ENCODE measurements around the gene PTEN. TPM values are rescaled to one million over a fixed set of nuclear protein-coding genes. Genes with fewer than 3 reads are reported as not detected.
A peak's percentile ranks its signal among the peaks of the same experiment; 100 is the strongest.

PTEN gene
- total RNA-seq, 6 experiments from 2014 or later: 49.3 to 72.7 (median 63.5) TPM

DNA sequence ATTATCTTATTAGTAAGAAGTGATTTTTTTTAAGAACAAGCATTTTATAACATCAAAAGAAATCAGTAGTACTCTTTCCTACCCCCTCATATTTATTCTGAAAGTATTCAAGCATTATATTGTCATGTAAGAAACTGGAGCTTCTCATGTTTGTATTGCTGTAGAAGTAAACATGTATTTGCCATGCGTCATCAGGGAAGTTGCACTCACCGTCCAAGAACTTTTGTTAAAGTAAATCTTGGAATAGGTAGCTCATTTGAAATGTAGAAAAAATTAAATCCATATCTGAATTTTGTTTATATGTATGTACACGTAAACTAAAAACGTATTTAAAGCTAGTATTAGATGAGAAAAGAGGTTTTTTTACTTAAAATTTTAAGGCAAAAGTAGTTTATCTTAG is 96.8 kb downstream of the PTEN start:
- Mint-ChIP-seq H3K36me3 (ENCODE audit: low read depth) (peaks cover 26% of the 10 kb centered on the region), H3K27ac (peak overlapping the region; percentile 75; the same call in 1 of the 2 replicates), H3K27me3 (ENCODE audit: insufficient read depth) (peaks cover 4% of the 10 kb centered on the region; the same call in 1 of the 2 replicates), H3K4me3 (peak overlapping the region; percentile 42), H3K4me1 (ENCODE audit: low read depth) (peaks cover 36% of the 10 kb centered on the region), H3K9me3 (no peaks in the 10 kb centered on the region)
- TF ChIP-seq CTCF (IDR thresholded peaks at IDR 0.05): no peak
- no peak for DNase-seq

GRCh38 chr10:87961314-87961713 is 97.9 kb downstream of the PTEN start:
- H3K27me3 Mint-ChIP-seq (ENCODE audit: insufficient read depth): peaks cover 3% of the 10 kb centered on the region; the same call in 1 of the 2 replicates
- H3K9me3 Mint-ChIP-seq: no peaks in the 10 kb centered on the region
- H3K4me3 Mint-ChIP-seq: peak overlapping the region; percentile 42
- peaks cover 30% of the 10 kb centered on the region for H3K36me3 Mint-ChIP-seq (ENCODE audit: low read depth)
- peak; percentile 67 for DNase-seq
- peaks cover 44% of the 10 kb centered on the region for H3K4me1 Mint-ChIP-seq (ENCODE audit: low read depth)
- H3K27ac Mint-ChIP-seq: peak overlapping the region; percentile 75
- TF ChIP-seq CTCF (IDR thresholded peaks at IDR 0.05): no peak

DNA sequence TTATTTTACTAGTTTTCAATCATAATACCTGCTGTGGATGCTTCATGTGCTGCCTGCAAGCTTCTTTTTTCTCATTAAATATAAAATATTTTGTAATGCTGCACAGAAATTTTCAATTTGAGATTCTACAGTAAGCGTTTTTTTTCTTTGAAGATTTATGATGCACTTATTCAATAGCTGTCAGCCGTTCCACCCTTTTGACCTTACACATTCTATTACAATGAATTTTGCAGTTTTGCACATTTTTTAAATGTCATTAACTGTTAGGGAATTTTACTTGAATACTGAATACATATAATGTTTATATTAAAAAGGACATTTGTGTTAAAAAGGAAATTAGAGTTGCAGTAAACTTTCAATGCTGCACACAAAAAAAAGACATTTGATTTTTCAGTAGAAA is 103.0 kb downstream of the PTEN start:
- DNase-seq: no peak
- peaks cover 3% of the 10 kb centered on the region; the same call in 1 of the 2 replicates for H3K27me3 Mint-ChIP-seq (ENCODE audit: insufficient read depth)
- H3K4me1 Mint-ChIP-seq (ENCODE audit: low read depth): peaks cover 29% of the 10 kb centered on the region
- no peak overlapping the region for H3K4me3 Mint-ChIP-seq
- H3K9me3 Mint-ChIP-seq: no peaks in the 10 kb centered on the region
- no peak overlapping the region for H3K27ac Mint-ChIP-seq
- H3K36me3 Mint-ChIP-seq (ENCODE audit: low read depth): peaks cover 24% of the 10 kb centered on the region
- TF ChIP-seq CTCF (IDR thresholded peaks at IDR 0.05): no peak

GRCh38 chr10:87973635-87974034 is 110.2 kb downstream of the PTEN start:
- Mint-ChIP-seq H3K4me3 (peak overlapping the region; percentile 37; the same call in 1 of the 2 replicates), H3K27me3 (ENCODE audit: insufficient read depth) (0 out of 2 replicates have a peak, but pooled peaks cover 3% of the 10 kb centered on the region), H3K9me3 (no peaks in the 10 kb centered on the region), H3K27ac (peak overlapping the region; percentile 42; the same call in 1 of the 2 replicates), H3K36me3 (ENCODE audit: low read depth) (peaks cover 6% of the 10 kb centered on the region), H3K4me1 (ENCODE audit: low read depth) (peaks cover 44% of the 10 kb centered on the region)
- no peak for TF ChIP-seq CTCF (IDR thresholded peaks at IDR 0.05)
- no peak for DNase-seq

- Mint-ChIP-seq H3K9me3 (no peaks in the 10 kb centered on the region), H3K36me3 (ENCODE audit: low read depth) (peaks cover 6% of the 10 kb centered on the region), H3K27me3 (ENCODE audit: insufficient read depth) (0 out of 2 replicates have a peak, but pooled peaks cover 3% of the 10 kb centered on the region), H3K4me3 (no peak overlapping the region), H3K27ac (no peak overlapping the region), H3K4me1 (ENCODE audit: low read depth) (peaks cover 44% of the 10 kb centered on the region)
- TF ChIP-seq CTCF (IDR thresholded peaks at IDR 0.05): no peak
- no peak for DNase-seq
Observed at GRCh38 chr10:87974130-87974529, 110.7 kb downstream of the PTEN start.

All from HFFc6 (cell line).